CD4-positive, alpha-beta T cell treated with Interleukin-21 for 1 hour (primary cell): Measurements from ENCODE around the gene ZNF407.

Experiments
- DNase-seq: peaks from one replicate; pipeline ENCODE4 v3.0.0-alpha.2; 2020

Gene ZNF407

DNA sequence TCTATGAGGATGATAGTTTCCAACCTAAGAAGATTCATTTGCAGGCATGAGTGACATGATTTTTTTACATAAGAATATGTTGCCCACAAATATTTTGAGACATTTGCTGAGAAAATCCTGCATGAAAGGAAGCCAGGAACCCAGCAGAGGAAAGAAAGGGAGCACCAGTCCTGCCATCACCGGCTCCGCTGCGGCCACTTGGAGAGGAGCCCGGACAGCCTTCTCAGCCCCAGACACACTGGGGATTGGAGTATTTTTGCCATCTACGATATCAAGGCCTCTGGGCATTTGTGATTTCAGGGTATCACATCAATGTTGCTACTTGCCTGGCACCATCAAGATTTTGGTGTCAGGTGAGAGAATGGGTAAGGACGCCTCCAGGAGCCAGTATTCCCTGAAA, 383.0 kb downstream of the ZNF407 start:
- DNase-seq, result no peak

DNA sequence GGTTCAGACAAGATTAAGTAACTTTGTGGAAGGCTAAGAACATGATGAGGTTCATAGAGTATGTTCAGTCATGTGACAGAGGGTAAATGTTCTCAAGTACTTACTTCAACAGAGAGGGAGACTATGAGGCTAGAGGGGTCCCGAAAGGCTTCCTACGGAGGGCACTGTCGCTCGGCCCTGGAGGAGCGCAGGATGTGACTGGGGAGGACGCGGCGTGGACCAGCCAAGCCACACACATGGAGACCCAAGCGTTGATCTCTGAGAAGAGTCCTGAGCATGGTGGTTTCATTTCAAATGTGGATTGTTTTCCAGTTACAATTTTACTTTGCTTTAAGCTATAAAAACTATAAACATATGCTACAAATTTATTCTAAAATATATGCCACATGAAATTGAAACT, 383.8 kb downstream of the ZNF407 start:
- no peak for DNase-seq

DNA sequence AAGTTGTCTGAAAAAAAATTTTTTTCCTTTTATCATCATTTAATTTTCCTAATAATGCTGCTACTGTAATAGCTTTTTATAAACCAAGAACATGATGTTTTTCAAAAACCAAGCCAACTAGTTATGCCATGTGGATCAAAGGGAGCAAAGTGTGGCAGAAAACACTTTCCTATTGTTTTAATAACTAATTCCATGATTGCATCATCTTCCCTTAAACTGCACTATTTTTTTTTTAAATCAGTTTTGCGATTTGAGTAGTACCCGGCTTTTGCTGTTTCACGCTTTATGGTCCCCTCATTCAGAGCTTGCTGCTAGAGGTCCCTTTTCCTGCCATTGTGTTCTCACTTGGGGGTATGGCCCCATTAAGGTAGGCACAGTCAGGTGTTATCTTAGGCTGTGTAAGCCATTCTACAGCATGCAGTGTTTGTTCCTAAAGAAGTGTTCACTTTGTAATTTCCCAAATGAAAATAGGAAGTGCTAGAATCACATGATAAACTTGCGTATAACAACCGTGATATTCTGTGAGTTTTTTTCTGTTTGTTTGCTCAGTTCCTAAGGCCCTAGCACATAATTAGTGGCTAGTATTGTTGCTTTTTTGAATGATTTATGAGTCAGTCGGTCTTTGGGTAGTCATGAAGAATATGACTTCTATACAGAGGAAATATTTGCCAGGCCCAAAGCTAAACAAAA, 385.4 kb downstream of the ZNF407 start:
- DNase-seq, result no peak

DNA sequence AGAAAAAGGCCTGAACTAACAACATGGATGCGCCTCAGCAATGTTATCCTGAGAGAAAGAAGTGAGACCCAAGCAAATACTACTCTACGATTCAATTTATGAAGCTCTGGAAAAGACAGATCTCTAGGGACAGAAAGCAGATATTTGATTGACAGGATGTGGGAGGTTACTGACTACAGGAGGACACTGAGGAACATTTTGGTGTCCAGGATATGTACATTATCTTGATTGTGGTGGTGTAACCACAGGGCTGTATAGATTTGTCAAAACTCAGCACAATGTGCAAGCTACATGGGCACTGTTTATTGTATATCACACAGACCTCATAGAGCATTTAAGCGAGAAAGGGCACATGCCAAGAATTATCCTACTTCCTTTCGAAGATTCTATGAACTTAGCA, 391.5 kb downstream of the ZNF407 start:
- no peak for DNase-seq

DNA sequence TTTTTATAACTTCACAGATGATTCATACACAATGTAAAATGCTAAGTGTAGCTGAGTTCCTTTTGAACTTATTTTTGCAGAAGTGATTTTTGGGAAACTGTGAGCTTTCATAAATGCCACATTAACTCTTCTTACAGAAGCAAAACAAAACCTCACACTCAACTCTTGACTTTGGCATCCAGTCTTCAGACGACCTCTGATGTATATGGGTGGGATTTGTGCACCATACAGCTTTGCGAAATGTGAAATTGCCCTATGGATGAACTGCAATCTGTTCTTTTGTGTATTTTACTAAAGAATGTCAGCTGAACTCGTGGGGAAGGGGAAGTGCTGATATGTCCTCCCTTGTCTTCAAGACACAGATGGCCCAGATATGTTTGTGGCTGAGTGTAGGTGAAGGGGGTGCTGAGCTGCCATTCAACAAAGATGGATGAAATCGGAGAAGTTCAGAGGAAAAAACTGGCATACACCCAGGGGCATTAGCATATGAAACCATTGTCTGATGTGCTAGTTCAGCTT, 393.0 kb downstream of the ZNF407 start:
- no peak for DNase-seq

DNA sequence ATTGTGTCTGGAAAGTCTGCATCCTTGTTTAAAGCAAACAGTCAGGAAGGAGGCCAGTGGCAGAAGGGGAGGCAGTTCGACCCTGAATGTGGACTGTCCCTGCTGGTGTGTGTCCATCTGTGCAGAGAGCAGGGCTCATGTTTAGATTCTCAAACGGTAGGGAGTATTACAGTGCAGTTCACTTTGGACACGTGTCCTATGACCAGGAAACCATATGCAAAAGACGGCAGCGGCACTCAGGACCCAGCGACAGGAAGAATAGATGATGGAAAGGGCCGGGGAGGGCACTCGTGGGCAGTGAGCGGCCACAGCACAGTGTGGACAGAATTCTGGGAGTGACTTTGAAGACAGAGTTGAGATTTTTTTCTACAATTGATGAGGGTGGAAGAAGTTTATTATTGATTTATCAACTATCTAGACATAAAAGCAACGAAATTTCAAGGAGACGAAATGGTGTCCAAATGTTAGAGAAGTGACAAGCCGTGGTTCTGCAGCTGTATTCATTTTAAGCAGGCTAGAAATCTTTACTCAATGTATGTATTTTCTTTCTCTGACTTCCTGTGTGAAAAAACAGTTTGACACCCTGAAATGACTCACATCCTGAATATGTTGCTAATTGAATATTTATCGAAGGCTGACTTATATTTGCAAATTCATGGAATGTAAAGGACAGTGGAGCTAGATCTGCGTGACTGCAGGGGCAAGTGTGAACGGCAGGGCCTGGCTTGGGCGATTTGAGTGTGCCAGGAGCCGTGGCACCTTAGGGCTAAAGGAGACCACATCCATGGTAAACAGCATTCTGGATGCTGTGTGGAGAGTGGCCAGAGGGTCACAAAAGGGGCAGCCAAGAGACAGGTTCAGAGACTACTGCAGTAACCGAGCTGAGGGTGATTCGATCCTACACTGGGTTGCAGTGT, 397.1 kb downstream of the ZNF407 start:
- DNase-seq, result peak; percentile 53

DNA sequence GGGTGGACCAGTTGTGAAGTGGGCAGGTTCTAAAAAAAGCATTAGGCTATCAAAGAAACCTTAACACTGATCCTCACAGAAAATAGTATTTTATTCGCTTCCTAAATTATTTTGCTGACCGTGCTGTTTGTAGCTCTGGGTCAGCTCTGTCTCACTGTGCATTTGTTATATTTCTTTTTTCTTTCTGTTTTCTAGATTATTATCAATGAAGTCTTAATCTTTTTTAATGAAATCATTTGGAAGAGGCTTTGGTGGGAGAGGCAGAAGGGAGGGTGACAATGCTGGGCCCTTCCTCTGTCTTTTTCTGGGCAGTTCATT, 397.7 kb downstream of the ZNF407 start:
- no peak for DNase-seq

DNA sequence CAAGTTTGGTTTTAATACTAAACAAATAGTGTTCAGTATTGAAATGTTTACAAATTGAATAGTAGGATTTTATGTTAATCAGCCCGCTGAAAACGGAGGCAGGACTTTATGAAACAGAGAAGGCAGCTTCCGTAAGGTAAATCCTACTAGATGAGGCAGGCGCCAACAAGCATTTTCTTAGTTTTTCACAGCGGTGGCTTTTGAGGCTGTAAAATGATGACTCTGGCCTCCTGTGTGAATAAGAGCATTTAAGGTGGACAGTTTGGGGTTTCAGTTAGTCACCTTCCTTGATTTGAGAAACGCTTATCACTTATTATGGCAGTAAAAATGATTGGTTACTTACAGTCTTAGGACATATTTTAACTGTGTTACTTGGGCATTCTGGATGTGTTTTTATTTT, 398.4 kb downstream of the ZNF407 start:
- peak; percentile 38 for DNase-seq

DNA sequence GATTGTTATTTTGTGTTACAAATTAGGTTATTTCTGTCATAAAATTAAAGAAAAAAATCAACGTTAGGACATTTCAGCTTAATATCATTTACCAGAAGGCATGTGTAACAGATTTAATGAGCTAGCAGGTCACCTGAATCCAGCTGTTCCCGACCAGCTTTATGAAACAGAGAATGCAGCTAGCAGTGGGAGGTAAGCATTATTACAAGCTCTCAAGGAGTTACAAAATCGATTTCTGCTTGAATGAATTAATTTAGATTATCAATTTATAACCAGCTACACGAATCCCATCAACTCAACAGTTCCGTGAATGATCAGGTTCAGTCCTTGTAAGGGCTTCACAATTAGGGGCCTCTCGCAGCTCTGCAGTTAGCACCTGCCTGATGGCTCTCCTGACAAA, 399.3 kb downstream of the ZNF407 start:
- no peak for DNase-seq

DNA sequence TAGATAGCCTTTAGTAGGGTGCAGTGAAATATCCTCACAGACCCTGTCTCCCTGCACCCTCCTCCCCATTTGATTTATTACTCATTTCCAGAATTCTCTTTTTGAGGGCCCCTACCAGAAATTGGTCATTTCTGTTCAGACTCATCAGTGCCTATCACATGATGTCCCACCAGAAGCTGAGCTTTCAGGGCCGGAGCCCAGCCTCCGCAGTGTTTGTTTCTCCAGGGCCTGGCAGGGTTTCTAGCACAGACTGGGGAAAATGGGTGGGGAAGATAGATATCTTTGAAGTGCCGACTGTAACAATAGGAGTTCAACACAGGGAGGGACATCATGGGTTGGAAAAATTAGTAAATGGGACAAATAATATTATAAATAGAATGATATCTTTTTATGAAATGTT, 403.2 kb downstream of the ZNF407 start:
- DNase-seq, result no peak

DNA sequence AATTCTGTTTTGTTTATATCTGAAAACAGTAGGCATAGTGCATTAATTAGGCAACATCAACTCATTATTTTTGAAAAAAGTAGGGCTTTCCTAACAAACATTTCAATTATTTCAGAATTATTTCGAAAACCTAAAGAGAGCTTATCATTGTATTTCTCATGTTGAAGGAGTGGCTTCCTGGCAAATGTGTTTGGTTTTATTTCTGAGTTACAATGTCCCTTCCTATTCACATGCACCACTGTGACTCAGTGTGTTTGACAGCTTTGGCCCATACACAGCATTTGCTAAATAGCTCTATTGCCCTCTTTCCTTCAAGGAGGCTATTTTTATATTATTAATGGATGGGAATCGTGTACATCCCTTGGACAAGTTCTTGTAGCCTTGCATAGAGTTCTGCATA, 405.4 kb downstream of the ZNF407 start:
- DNase-seq, result no peak

DNA sequence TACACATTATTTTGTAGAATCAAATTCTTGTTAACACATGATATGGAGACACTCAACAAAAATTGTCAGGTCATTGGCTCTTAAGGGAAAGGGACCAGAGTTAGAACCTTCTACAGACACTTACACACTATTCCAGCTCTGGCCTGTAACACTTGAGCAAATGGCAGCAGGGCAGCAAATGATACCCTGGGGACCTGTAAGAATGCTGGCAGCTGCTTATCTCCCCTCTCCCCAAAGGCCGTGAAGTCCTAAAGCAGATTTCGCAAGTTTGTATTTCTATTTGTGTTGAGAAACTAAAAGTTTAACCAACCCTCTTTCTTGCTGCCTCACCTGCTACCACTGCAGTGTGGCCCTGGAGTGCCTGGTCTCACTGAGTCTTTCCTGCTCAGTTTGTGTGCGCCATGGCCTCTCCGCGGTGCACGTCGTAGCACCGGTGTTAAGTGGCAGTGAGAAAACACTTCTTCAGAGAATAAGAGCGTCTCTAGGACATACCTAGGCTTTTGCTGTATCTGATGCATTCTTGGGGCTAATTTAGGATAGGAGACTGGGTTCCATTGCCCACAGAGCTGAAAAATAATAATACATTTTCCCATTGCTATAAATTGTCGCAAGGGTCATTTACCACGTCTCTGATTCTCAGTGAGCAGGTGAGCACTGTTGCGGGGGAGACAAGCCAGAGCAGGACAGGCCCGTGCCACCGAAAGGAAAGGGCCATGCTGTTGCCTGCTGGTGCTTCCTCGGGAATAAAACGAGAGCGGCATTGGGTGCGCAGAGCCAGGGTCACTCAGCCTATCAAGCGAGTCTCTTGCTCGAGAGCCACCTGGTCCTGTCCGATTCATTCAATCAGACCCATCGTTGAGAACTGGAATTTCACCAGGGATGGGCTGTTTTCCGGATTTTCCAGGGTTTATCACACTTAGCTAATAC, 406.4 kb downstream of the ZNF407 start:
- no peak for DNase-seq

DNA sequence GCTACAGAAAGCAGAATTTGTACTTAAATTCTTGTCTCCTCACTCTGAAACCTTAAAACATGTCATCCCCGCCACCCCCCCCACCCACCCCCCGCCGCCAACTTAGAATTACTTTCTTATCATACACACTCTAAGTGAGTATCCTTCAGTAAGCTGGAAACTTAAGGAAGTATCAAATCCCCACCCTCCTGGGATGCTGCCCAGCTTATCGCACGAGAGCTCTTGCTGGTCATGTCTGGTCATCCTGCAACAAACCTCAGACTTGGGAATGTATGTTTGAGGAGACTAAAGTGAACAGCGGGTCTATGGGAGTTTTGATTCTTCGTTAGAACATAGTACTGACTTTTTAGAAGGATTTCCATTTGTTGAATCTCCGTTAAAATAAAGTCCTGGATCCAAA, 408.0 kb downstream of the ZNF407 start:
- no peak for DNase-seq

DNA sequence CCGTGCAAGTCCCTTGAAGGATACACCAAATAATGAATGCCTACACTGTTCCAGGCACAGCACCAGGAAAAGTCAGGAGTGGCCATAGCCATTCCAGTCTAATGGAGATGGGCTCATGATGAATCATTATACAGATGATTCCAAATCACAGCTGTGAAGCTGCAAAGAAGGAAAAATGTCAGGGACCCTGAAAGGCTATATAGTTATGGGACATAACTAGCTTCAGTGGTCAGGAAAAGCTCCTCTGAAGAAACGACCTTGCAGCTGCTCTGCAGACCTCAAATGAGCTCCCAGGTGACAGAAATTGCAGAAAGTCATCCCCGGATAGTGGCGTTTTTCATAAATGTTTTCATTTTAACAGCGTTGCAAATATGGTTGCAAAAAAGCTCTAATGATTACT, 410.5 kb downstream of the ZNF407 start:
- no peak for DNase-seq

DNA sequence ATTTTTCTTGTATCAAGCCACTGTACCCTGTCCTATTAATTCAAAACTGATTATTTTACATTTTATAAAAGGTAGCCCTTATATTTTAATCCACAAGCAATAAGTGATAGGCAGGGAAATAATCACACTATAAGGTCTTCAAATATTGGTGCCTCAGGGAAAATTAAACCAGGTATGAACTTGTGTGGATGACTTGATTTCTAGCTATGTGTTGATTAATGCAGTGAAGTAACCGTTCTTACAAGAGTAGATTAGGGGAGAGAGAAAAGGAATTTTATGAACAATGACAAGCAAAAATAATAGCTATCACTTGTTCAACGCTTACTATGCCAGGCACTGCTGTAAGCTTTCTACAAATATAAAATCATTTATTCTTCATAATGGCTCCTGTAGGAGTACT, 411.6 kb downstream of the ZNF407 start:
- no peak for DNase-seq

DNA sequence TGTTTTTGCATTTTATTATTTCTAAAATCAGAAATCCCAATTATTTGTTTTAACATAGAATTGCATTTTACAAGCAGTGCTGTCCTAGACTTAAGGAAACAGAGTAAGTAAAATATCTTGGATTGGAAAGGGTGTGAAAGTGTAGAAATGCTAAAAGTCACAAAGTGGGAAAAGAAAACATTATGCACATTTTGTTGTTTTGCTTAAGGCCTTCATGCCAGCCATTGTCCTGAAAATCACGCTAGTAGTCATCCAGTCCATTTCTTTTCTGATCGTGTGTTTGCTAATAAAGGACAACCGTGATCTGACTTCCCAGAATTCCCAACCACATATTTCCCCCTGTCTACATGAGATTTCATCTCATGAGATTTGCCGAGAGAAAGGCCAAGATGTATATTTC, 412.2 kb downstream of the ZNF407 start:
- DNase-seq, result no peak

DNA sequence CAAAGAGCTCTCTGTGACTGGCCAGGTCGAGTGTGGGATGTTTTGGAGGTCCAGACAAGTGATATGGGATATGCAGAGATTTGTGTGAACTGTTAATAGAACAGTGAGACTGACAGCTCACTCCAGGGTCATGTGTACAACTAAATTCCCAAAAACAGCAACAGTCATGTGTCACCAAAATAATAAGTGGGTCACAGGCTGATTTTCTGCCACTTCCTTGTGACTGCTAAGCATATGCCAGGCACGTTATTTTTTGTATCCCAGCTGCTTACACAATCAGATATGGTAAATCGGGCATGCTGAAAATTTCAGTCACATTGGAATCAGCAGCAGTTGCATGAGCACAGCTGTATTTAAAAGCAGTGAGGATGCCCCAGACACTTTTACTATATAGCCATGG, 412.6 kb downstream of the ZNF407 start:
- DNase-seq, result no peak

DNA sequence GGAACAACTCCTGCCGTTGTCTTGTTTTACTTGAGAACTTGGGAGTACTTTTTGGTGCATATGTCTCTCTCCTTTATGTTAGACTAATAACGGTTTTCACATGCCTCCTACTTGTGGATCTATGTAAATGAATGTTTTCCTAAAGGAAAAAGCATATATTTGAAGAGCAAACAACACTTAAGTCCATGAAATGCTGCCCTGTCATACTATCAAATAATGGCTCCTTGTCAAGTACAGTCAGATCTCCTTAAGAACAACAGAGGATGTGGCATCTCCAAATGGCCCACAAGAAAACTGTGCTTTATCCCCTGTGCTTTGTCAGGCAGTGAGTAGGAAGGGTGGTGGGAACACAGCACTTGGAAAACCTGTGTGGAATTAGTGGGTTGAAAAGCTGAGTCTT, 413.0 kb downstream of the ZNF407 start:
- no peak for DNase-seq

DNA sequence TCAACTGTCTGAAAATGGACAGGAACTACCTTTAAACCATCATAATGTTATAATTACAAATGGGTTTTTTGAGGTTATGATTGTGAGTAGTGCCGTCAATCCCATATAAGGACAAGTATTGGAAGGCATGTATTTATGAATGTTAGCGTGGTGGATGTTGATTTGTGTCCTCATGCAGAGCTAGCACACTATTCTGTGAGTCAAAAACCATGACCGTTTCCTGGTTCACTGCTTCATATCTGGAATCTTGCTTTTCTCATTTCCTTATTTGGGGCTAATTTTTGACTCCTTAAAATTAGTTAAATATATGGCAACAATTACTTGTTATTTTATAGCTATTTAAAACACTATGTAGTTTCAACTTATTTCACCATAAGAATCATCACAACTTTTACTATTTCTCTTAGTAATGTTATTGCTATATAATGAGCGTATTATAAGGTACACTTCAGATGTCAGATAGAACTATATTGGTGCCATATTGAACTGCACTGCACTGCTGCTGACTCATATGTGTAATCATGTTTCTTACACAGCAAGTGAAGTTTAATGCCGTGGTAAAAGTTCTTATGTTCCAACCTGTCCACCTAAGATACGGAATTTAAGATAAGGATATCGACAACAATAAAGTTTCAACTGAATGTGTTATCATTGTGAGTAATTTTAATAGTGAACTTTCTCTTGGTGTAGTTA, 418.5 kb downstream of the ZNF407 start:
- DNase-seq, result no peak

DNA sequence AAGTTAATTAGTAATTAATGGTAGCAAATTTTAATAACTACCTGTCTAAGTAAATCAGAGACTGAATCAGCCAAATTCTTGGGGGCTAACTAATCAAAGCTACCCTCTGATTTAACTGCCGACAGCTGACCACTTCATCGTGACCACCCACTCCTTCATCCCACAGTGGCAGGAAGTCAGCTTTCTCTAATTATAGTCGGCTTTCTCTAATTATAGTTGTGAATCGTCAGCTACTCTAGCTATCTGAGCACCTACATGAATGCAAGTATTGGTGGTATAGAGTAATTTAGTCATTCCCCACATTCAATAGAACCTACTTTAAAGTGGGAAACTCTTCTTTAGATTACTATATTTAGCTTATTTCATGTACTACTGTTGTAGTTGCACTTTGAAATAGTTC, 425.8 kb downstream of the ZNF407 start:
- no peak for DNase-seq

DNA sequence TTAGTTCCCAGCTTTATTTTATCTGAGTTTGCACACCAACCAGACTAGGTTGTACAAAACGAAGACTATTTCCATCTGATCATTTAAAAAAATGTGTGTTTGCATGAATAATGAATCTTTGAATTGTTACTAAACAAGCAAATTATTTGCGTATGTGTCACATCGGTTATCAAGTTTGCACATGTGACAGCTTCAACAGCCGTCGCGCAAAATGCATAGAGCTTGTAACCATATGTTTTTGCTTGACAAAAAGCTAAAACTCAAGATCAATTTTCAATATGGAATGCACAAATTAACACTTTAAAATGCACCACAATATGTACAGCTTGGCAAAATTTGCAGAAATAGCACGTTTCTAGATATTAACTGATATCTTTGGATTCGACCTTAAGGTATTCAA, 427.2 kb downstream of the ZNF407 start:
- no peak for DNase-seq

DNA sequence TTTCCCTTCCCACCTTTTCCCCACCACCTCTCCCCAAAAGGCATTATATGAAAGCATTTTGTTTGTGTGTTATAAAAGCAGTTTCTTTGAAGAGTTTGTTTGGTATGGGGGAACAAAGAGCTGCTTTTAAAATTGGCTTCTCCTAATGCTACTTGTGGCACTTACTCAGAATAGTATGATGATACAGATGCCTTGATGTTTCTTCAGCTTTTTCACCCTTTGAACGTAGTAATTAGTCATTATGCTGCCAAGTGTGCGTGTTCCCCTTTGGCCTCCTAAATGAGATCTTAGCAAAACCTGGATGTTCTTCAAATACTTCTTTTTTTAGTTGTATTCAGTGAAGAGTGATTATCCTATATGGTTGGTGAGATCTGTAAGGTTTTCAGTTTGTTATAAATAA, 427.9 kb downstream of the ZNF407 start:
- peak; percentile 5 for DNase-seq

DNA sequence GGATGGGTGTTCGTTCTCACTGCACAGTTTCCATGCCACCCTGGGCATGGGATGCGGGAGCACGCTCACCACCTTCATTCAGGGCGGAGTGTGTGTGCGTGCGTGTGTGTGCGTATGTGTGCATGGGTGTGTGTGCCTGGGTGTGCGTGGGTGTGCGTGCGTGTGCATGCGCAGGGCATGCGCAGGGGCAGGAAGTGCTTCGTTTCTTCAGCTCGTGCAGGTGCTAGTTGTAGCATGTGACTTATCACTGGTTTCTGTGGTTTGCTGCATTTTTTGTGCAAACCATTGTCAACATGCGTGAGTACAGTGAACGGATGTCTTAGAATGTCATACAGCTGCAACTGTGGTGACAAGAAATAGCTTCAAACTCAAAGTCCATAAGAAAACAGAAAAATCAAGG, 431.8 kb downstream of the ZNF407 start:
- DNase-seq, result peak; percentile 4
